ENCODE results near the gene KATNIP.

DNA sequence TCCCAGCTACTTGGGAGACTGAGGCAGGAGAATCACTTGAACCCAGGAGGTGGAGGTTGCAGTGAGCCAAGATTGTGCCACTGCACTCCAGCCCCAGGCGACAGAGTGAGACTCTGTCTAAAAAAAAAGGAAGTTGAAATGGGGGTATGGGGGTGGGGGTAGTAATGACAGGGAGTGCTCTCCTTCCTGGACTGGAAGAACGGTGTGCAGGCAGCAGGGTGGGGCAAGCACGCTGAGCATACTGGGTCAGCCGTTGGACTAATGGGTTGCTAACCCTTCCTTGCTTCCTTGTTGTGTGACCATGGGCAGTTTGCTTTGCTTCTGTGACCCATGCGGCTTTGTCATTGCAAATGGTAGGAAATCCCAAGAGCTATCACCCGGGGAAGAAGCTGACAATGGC lies 16.5 kb downstream of the KATNIP start:
- TF ChIP-seq, protein P1, sequence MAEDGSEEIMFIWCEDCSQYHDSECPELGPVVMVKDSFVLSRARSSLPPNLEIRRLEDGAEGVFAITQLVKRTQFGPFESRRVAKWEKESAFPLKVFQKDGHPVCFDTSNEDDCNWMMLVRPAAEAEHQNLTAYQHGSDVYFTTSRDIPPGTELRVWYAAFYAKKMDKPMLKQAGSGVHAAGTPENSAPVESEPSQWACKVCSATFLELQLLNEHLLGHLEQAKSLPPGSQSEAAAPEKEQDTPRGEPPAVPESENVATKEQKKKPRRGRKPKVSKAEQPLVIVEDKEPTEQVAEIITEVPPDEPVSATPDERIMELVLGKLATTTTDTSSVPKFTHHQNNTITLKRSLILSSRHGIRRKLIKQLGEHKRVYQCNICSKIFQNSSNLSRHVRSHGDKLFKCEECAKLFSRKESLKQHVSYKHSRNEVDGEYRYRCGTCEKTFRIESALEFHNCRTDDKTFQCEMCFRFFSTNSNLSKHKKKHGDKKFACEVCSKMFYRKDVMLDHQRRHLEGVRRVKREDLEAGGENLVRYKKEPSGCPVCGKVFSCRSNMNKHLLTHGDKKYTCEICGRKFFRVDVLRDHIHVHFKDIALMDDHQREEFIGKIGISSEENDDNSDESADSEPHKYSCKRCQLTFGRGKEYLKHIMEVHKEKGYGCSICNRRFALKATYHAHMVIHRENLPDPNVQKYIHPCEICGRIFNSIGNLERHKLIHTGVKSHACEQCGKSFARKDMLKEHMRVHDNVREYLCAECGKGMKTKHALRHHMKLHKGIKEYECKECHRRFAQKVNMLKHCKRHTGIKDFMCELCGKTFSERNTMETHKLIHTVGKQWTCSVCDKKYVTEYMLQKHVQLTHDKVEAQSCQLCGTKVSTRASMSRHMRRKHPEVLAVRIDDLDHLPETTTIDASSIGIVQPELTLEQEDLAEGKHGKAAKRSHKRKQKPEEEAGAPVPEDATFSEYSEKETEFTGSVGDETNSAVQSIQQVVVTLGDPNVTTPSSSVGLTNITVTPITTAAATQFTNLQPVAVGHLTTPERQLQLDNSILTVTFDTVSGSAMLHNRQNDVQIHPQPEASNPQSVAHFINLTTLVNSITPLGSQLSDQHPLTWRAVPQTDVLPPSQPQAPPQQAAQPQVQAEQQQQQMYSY (CRISPR knock-in tag; IDR thresholded peaks at IDR 0.05): no peak
- TF ChIP-seq NR3C1 (CRISPR knock-in tag; conservative IDR thresholded peaks at IDR 0.05; ENCODE audit: low read depth) (no peak), NFYB (CRISPR knock-in tag; conservative IDR thresholded peaks at IDR 0.05; ENCODE audit: low read depth) (no peak), FOXP1 (CRISPR knock-in tag; IDR thresholded peaks at IDR 0.05; ENCODE audit: borderline replicate concordance) (no peak), NFE2L1 (CRISPR knock-in tag; IDR thresholded peaks at IDR 0.05) (no peak), TCF7 (CRISPR knock-in tag; IDR thresholded peaks at IDR 0.05; ENCODE audit: low read depth) (no peak), CBFB (CRISPR knock-in tag; IDR thresholded peaks at IDR 0.05; ENCODE audit: low read depth) (no peak)
- TF ChIP-seq, protein P2, sequence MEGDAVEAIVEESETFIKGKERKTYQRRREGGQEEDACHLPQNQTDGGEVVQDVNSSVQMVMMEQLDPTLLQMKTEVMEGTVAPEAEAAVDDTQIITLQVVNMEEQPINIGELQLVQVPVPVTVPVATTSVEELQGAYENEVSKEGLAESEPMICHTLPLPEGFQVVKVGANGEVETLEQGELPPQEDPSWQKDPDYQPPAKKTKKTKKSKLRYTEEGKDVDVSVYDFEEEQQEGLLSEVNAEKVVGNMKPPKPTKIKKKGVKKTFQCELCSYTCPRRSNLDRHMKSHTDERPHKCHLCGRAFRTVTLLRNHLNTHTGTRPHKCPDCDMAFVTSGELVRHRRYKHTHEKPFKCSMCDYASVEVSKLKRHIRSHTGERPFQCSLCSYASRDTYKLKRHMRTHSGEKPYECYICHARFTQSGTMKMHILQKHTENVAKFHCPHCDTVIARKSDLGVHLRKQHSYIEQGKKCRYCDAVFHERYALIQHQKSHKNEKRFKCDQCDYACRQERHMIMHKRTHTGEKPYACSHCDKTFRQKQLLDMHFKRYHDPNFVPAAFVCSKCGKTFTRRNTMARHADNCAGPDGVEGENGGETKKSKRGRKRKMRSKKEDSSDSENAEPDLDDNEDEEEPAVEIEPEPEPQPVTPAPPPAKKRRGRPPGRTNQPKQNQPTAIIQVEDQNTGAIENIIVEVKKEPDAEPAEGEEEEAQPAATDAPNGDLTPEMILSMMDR (IDR thresholded peaks at IDR 0.05): no peak
- TF ChIP-seq, protein P3, sequence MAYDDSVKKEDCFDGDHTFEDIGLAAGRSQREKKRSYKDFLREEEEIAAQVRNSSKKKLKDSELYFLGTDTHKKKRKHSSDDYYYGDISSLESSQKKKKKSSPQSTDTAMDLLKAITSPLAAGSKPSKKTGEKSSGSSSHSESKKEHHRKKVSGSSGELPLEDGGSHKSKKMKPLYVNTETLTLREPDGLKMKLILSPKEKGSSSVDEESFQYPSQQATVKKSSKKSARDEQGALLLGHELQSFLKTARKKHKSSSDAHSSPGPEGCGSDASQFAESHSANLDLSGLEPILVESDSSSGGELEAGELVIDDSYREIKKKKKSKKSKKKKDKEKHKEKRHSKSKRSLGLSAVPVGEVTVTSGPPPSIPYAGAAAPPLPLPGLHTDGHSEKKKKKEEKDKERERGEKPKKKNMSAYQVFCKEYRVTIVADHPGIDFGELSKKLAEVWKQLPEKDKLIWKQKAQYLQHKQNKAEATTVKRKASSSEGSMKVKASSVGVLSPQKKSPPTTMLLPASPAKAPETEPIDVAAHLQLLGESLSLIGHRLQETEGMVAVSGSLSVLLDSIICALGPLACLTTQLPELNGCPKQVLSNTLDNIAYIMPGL (CRISPR knock-in tag; IDR thresholded peaks at IDR 0.05): no peak
